Neural cell (in vitro differentiated cells): ENCODE measurements around the gene CRADD. TPM values are rescaled to one million over a fixed set of nuclear protein-coding genes. Genes with fewer than 3 reads are reported as not detected.

Source experiments
- H2AFZ ChIP-seq: fragments of 200-600, 300-800 bp; sonication (generic), shearing (Covaris generic); 2 replicates; pipeline ENCODE4 v1.6.0; 2014; ENCODE audit warnings: low read depth, mild to moderate bottlenecking, antibody characterized with exemption, low read length, moderate library complexity
- H3F3A ChIP-seq: fragments of 200-600 bp; shearing (Covaris generic); 2 replicates; pipeline ENCODE4 v1.6.1; 2016; ENCODE audit warnings: mild to moderate bottlenecking, moderate library complexity, mixed read lengths, antibody characterized with exemption, low read length; ENCODE audit not compliant: insufficient read depth, poor library complexity, severe bottlenecking
- H3K27ac ChIP-seq: fragments of 200-600, 300-800 bp; sonication (generic), shearing (Covaris generic); 2 replicates; pipeline ENCODE4 v1.5.1; 2014; ENCODE audit warnings: mild to moderate bottlenecking, low read length, moderate library complexity
- H3K27me3 ChIP-seq: fragments of 300-800, 200-600 bp; sonication (generic), shearing (Covaris generic); 2 replicates; pipeline ENCODE4 v1.6.0; 2014; ENCODE audit warnings: mild to moderate bottlenecking, low read depth, low read length, moderate library complexity; ENCODE audit not compliant: insufficient read depth
- H3K36me3 ChIP-seq: fragments of 300-800, 200-600 bp; sonication (generic), shearing (Covaris generic); 2 replicates; pipeline ENCODE4 v1.5.1; 2014; ENCODE audit warnings: mild to moderate bottlenecking, antibody characterized with exemption, low read length, moderate library complexity; ENCODE audit not compliant: insufficient read depth
- H3K4me2 ChIP-seq: fragments of 300-800, 200-600 bp; sonication (generic), shearing (Covaris generic); 2 replicates; pipeline ENCODE4 v1.6.0; 2014; ENCODE audit warnings: mild to moderate bottlenecking, low read length
- H3K4me3 ChIP-seq: fragments of 300-800, 200-600 bp; sonication (generic), shearing (Covaris generic); 2 replicates; pipeline ENCODE4 v1.5.1; 2014; ENCODE audit warnings: mild to moderate bottlenecking, low read length, moderate library complexity
- H3K79me2 ChIP-seq: fragments of 200-600 bp; shearing (Covaris generic); replicated peaks from 2 replicates; pipeline ENCODE4 v1.6.0; 2014; ENCODE audit warnings: mild to moderate bottlenecking, low read length, moderate library complexity; ENCODE audit not compliant: insufficient read depth
- H3K9ac ChIP-seq: fragments of 300-800, 200-600 bp; sonication (generic), shearing (Covaris generic); 2 replicates; pipeline ENCODE4 v1.6.1; 2016; ENCODE audit warnings: mild to moderate bottlenecking, low read length, mixed read lengths
- H3K9me2 ChIP-seq: fragments of 200-600 bp; shearing (Covaris generic); 2 replicates; pipeline ENCODE4 v1.6.1; 2016; ENCODE audit warnings: mild to moderate bottlenecking, low read length, mixed read lengths; ENCODE audit not compliant: insufficient read depth
- H3K9me3 ChIP-seq: fragments of 200-600, 300-800 bp; sonication (generic), shearing (Covaris generic); 2 replicates; pipeline ENCODE4 v1.6.1; 2016; ENCODE audit warnings: mild to moderate bottlenecking, mixed run types, low read length, moderate library complexity, mixed read lengths
- H4K20me1 ChIP-seq: fragments of 200-600 bp; shearing (Covaris generic); 2 replicates; pipeline ENCODE4 v1.6.1; 2016; ENCODE audit warnings: mild to moderate bottlenecking, mixed run types; ENCODE audit not compliant: insufficient read depth
- EP300 ChIP-seq: fragments of 450-650 bp; conservative IDR thresholded peaks from 2 replicates; pipeline ENCODE4 v1.6.1; 2014; ENCODE audit warnings: antibody characterized with exemption, mild to moderate bottlenecking, moderate library complexity; ENCODE audit not compliant: poor library complexity, severe bottlenecking
- EZH2 ChIP-seq: fragments of 200-600, 300-800 bp; shearing (Covaris generic), sonication (generic); IDR thresholded peaks from 2 replicates; pipeline ENCODE4 v1.6.1; 2014; ENCODE audit warnings: antibody characterized with exemption, low read length, borderline replicate concordance, mild to moderate bottlenecking; ENCODE audit not compliant: insufficient read depth, poor library complexity, severe bottlenecking
- MXI1 ChIP-seq: fragments of 450-650 bp; conservative IDR thresholded peaks from 2 replicates; pipeline ENCODE4 v1.6.1; 2014; ENCODE audit warnings: antibody characterized with exemption, mild to moderate bottlenecking; ENCODE audit not compliant: poor library complexity, severe bottlenecking
- POLR2AphosphoS5 ChIP-seq: IDR thresholded peaks from 2 replicates; pipeline ENCODE4 v1.6.1; 2012
- RAD21 ChIP-seq: fragments of 450-650 bp; conservative IDR thresholded peaks from 2 replicates; pipeline ENCODE4 v1.6.1; 2014; ENCODE audit warnings: antibody characterized with exemption, mild to moderate bottlenecking, moderate library complexity
- SMC3 ChIP-seq: fragments of 450-650 bp; conservative IDR thresholded peaks from 2 replicates; pipeline ENCODE4 v1.6.1; 2014; ENCODE audit warnings: antibody characterized with exemption, mild to moderate bottlenecking, moderate library complexity; ENCODE audit not compliant: poor library complexity
- TAF1 ChIP-seq: IDR thresholded peaks from 2 replicates; pipeline ENCODE4 v1.6.1; 2012; ENCODE audit warnings: low read depth
- polyA plus RNA-seq: library from polyadenylated mRNA; depleted of rRNA; stranded (reverse); fragments of >200 nt; gene quantifications from 2 replicates; pipeline ENCODE4 v1.2.3, GENCODE V29; 2014
- TF ChIP-seq, protein P1 (sequence below): fragments of 450-650 bp; IDR thresholded peaks from 2 replicates; pipeline ENCODE4 v1.5.1; 2014; ENCODE audit warnings: antibody characterized with exemption, mild to moderate bottlenecking, moderate library complexity; ENCODE audit not compliant: poor library complexity, severe bottlenecking
- TF ChIP-seq, protein P2 (sequence below): IDR thresholded peaks from 2 replicates; pipeline ENCODE4 v1.6.1; 2012; ENCODE audit warnings: borderline replicate concordance

CRADD gene
- polyA plus RNA-seq, 1 donor from 2014 or later: 23.5 TPM

DNA sequence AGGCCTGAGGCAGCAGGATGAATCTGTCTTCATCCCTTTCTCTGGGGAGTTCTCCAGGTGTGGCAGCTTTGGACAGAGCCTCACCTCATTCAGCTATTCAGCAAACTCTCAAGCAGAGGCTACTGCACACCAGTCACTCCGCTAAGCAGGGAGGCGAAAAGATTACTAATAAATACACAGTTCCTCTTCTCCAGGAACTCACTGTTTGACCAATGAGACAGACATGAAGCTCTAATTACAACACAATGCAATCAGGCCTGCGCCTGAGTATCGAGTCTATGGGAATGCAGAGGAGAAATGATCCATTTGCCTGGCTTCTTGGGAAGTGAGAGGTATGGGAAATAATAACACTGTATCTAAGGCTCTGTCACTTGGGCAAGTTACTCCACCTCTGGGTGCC lies 178.1 kb downstream of the CRADD start:
- no peaks in the 10 kb centered on the region for H3K27me3 ChIP-seq
- H3K36me3 ChIP-seq: no peaks in the 10 kb centered on the region
- peaks cover 3% of the 10 kb centered on the region for H3F3A ChIP-seq
- H3K27ac ChIP-seq: no peak overlapping the region
- H3K9me2 ChIP-seq: no peaks in the 10 kb centered on the region
- no peaks in the 10 kb centered on the region for H4K20me1 ChIP-seq
- TF ChIP-seq RAD21: no peak
- TF ChIP-seq SMC3: no peak
- TF ChIP-seq, protein P1, sequence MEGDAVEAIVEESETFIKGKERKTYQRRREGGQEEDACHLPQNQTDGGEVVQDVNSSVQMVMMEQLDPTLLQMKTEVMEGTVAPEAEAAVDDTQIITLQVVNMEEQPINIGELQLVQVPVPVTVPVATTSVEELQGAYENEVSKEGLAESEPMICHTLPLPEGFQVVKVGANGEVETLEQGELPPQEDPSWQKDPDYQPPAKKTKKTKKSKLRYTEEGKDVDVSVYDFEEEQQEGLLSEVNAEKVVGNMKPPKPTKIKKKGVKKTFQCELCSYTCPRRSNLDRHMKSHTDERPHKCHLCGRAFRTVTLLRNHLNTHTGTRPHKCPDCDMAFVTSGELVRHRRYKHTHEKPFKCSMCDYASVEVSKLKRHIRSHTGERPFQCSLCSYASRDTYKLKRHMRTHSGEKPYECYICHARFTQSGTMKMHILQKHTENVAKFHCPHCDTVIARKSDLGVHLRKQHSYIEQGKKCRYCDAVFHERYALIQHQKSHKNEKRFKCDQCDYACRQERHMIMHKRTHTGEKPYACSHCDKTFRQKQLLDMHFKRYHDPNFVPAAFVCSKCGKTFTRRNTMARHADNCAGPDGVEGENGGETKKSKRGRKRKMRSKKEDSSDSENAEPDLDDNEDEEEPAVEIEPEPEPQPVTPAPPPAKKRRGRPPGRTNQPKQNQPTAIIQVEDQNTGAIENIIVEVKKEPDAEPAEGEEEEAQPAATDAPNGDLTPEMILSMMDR: no peak
- no peak for TF ChIP-seq EP300
- no peak for TF ChIP-seq EZH2
- no peak for TF ChIP-seq MXI1
- no peak for TF ChIP-seq TAF1
- no peak for TF ChIP-seq POLR2AphosphoS5
- TF ChIP-seq, protein P2, sequence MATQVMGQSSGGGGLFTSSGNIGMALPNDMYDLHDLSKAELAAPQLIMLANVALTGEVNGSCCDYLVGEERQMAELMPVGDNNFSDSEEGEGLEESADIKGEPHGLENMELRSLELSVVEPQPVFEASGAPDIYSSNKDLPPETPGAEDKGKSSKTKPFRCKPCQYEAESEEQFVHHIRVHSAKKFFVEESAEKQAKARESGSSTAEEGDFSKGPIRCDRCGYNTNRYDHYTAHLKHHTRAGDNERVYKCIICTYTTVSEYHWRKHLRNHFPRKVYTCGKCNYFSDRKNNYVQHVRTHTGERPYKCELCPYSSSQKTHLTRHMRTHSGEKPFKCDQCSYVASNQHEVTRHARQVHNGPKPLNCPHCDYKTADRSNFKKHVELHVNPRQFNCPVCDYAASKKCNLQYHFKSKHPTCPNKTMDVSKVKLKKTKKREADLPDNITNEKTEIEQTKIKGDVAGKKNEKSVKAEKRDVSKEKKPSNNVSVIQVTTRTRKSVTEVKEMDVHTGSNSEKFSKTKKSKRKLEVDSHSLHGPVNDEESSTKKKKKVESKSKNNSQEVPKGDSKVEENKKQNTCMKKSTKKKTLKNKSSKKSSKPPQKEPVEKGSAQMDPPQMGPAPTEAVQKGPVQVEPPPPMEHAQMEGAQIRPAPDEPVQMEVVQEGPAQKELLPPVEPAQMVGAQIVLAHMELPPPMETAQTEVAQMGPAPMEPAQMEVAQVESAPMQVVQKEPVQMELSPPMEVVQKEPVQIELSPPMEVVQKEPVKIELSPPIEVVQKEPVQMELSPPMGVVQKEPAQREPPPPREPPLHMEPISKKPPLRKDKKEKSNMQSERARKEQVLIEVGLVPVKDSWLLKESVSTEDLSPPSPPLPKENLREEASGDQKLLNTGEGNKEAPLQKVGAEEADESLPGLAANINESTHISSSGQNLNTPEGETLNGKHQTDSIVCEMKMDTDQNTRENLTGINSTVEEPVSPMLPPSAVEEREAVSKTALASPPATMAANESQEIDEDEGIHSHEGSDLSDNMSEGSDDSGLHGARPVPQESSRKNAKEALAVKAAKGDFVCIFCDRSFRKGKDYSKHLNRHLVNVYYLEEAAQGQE: no peak
- no peak overlapping the region for H3K4me3 ChIP-seq
- no peaks in the 10 kb centered on the region for H3K79me2 ChIP-seq
- H3K4me2 ChIP-seq: no peak overlapping the region
- no peak overlapping the region for H2AFZ ChIP-seq
- no peak overlapping the region for H3K9ac ChIP-seq
- H3K9me3 ChIP-seq: no peaks in the 10 kb centered on the region

DNA sequence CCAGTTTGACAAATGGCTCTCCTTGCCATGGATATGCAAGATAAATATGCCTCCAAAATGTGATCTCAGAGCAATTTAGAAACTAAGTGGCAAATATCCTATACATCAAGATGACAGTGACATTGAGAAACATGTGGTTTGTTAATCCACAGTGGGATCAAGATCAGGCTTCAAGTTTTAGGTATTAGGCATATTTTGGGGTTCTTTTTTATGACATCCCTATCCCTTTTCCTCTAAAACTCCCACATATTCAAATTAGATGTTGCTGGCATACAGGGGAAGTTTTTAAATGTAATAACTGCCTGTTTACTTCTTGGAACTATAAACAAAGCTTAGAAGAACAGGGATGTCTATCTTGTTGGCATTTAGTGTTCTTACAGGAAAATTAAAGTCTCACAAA lies 179.4 kb downstream of the CRADD start:
- Histone ChIP-seq H2AFZ (no peak overlapping the region), H3K4me3 (no peak overlapping the region), H4K20me1 (no peaks in the 10 kb centered on the region), H3K9me2 (no peaks in the 10 kb centered on the region), H3K79me2 (no peaks in the 10 kb centered on the region), H3K27ac (peak overlapping the region; percentile 96), H3K9ac (no peak overlapping the region), H3K9me3 (no peaks in the 10 kb centered on the region), H3K36me3 (no peaks in the 10 kb centered on the region), H3K4me2 (peak overlapping the region; percentile 27), H3K27me3 (no peaks in the 10 kb centered on the region), H3F3A (no peaks in the 10 kb centered on the region)
- TF ChIP-seq, protein P1: no peak
- TF ChIP-seq POLR2AphosphoS5 (no peak), MXI1 (no peak), SMC3 (no peak), EP300 (no peak), TAF1 (no peak), RAD21 (no peak), EZH2 (no peak)
- TF ChIP-seq, protein P2: no peak
